MM.1S (cell line): ENCODE measurements around the gene C1orf116.

Experiments
- EZH2 ChIP-seq: fragments of 300-600 bp; sonication (generic); optimal IDR thresholded peaks from 2 replicates; pipeline ENCODE3; 2017; ENCODE audit warnings: low read depth, mild to moderate bottlenecking, antibody characterized with exemption, low read length, mixed read lengths
- EZH2phosphoT487 ChIP-seq: fragments of 300-600 bp; sonication (generic); IDR thresholded peaks from 2 replicates; pipeline ENCODE4 v1.6.1; 2018; ENCODE audit warnings: antibody characterized with exemption, low read length
- TF ChIP-seq, protein P1 (sequence below): fragments of 300-600 bp; sonication (generic); IDR thresholded peaks from 2 replicates; pipeline ENCODE4 v1.5.1; 2016; ENCODE audit warnings: antibody characterized with exemption, low read length, mixed read lengths

GRCh38 chr1:207049974-207050391 is 17.4 kb upstream of the C1orf116 start:
- TF ChIP-seq, protein P1, sequence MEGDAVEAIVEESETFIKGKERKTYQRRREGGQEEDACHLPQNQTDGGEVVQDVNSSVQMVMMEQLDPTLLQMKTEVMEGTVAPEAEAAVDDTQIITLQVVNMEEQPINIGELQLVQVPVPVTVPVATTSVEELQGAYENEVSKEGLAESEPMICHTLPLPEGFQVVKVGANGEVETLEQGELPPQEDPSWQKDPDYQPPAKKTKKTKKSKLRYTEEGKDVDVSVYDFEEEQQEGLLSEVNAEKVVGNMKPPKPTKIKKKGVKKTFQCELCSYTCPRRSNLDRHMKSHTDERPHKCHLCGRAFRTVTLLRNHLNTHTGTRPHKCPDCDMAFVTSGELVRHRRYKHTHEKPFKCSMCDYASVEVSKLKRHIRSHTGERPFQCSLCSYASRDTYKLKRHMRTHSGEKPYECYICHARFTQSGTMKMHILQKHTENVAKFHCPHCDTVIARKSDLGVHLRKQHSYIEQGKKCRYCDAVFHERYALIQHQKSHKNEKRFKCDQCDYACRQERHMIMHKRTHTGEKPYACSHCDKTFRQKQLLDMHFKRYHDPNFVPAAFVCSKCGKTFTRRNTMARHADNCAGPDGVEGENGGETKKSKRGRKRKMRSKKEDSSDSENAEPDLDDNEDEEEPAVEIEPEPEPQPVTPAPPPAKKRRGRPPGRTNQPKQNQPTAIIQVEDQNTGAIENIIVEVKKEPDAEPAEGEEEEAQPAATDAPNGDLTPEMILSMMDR = peak; percentile 95
- TF ChIP-seq EZH2phosphoT487 (no peak), EZH2 (no peak)
